NCI-H510A (cell line): ENCODE results near the gene COL4A6.

Experiments
- DNase-seq: peaks from one replicate; lab custom pipeline; 2025; lab: John Stamatoyannopoulos, UW

COL4A6 gene

DNA sequence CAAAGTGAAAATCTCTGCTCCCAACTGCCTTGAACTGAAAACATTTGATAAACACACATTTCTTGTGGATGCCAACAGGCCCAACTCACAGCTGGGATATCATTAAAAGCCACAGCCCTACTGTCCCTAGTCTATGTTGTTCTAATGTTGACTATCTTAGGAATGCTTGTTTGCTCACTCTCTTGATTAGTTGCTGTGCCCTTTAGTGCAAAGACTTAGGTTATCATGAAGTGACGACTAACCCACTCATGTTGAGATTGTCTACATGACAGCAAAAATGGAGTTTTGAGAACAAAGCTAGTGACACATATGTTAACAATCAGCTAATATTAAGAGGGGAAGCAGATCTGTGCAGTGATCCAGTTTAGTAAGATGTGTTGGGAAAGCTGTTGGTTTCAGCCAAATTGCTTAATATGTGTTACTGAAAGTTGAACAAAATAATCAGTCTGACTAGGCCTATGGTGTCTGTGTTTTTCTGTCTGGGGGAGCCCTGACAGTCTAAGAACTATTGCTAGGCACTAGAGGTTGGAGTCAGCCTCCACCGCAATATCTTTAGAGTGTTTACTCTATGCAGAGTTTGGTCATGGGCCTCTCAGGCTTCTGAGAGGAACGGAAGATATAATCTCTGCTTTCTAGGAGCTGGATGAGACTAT, 221.2 kb downstream of the COL4A6 start:
- DNase-seq, result no peak

- DNase-seq, result no peak
Observed at GRCh38 chrX:108216405-108216804, 221.8 kb downstream of the COL4A6 start.

DNA sequence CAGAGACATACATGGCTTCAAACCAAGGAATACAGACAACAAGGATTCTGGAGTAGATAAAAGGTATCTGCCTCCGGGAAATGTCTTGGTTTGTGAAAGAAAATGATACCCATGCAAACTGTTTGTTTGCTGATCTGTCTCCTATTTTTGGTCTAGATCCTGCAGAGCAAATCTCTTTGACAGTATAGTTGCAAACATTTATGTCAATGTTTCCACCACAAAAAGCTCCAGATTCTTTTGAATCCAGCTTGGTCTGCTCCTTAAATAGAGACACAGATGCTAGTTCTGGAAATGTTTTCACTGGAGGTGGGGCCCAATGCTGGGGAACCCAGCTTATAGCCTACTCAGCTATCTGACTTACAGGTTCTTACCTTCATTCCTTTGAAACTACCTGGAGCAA, 226.9 kb downstream of the COL4A6 start:
- no peak for DNase-seq

GRCh38 chrX:108209006-108209554, 229.1 kb downstream of the COL4A6 start:
- DNase-seq, result no peak

DNA sequence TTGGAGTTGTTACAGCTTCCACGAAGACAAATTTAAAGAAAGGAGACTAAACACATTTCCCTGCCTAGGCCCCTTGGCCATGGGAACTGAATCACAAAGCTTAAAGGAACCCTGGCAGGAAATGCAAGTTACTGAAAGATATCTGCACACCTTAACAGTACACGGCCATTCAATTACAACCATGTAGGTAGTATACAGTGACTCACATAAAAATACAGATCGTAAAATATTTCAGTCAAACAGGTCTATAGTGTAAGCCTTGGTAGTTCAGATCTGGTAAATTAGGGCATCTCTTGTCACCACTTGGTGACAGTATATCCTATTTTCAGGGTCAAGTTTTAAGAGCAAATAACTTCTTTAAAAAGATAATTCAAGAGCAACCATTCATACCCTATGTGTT, 234.7 kb downstream of the COL4A6 start:
- DNase-seq, result no peak

GRCh38 chrX:108199691-108200090, 238.5 kb downstream of the COL4A6 start:
- DNase-seq, result no peak

DNA sequence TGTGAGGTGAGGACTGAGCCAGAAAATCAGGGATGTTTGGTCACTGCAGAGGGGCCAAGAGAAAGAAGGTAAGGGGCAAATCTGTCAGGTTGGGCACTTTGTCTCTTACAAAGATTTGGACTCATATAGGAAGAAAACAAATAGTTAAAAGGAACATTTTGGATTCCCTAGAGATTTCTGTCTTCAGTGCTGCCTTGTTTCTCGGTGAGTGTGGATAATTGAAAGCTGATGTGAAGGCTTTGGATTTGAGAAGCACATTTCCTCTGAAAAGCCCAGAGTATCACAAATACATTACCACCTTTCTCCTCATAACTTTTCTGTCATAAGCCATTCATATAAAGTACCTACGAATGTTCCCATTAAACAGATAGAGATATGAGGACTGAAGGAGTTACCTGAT, 239.2 kb downstream of the COL4A6 start:
- DNase-seq, result no peak

- no peak for DNase-seq
Observed at GRCh38 chrX:108198420-108198819, 239.8 kb downstream of the COL4A6 start.

DNA sequence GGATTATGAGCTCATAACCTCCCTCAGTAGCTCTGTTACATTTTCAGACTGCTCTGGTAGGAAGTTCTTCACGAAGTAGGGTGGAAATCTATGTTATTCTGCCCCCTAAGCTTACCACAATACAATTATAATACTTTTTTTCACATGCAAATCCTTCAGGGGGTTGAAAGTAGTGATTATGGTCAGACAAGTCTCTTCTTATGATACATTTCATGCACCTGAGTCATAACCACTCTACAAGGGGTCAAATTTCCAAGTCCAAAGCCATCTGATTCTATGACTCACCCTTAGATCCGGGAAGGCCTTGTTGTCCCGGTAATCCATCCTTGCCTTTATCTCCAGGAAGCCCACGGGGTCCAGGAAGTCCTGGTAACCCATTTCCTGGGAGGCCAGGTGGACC, 251.4 kb downstream of the COL4A6 start:
- DNase-seq, result no peak

GRCh38 chrX:108178143-108178498, 260.1 kb downstream of the COL4A6 start:
- no peak for DNase-seq

GRCh38 chrX:108177351-108178142, 260.7 kb downstream of the COL4A6 start:
- no peak for DNase-seq

DNA sequence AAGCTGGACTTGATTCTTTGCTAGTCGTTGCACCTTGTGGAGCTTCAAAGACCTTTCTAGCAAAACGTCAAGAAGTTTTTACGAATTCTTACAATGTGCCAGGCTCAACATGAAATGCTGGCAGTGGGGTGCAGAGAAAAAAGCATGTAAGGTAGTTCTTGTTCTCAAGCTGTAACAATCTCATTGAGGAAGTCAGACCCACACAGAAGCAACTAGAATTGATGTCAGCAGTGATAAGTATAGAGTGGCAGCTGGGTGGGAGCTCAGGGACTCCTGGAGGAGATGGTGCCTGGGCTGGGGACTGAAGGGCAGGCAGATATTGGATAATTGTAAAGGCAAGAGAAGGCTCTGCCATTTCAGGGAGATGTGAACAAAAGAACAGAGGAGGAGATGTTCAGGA, 264.3 kb downstream of the COL4A6 start:
- DNase-seq, result no peak

DNA sequence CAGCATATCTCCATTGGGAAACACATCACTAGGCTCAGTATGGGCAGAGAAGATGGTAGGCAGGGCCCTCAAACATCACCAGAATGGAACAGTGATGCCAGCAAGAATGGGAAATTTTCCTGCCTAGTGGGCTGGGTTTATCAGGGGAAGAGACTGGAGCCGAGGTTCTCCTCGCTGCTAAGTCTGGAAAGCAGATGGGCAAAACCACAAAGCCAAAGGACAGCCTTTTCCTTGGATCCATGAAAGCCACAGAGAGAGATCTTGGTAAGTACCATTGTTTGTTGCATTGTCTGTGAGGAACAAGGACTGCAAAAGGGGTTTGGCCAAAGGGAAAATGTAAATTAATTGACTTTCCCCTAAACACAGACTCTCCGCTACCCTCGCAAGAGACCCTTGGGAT, 266.6 kb downstream of the COL4A6 start:
- no peak for DNase-seq

GRCh38 chrX:108169768-108170167, 268.5 kb downstream of the COL4A6 start:
- no peak for DNase-seq

GRCh38 chrX:108168961-108169740, 269.1 kb downstream of the COL4A6 start:
- DNase-seq, result no peak

DNA sequence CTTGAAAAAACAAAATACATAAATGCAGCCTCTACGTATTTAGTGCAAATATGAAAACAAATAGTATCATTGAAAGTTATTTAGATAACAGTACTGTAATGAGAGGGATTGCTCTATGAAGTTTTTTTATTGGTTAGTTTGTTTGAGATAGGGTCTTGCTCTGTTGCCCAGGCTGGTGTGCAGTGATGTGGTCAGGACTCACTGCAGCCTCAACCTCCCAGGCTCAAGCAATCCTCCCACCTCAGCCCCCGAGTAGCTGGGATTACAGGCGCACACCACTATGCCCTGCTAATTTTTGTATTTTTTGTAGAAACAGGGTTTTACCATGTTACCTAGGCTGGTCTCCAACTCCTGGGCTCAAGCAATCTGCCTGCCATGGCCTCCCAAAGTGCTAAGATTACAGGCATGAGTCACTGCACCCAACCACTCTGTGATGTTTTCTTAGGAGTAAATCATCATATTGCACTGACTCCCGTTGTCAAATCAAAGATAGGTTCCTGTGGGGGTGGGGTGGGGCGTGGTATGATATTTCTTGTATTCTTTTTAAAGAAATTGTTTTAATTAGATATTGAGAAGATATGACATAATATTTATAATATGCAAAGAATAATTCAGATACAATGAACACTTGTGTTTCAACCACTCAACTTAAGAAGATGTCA, 270.9 kb downstream of the COL4A6 start:
- DNase-seq, result no peak

GRCh38 chrX:108165383-108166111, 272.7 kb downstream of the COL4A6 start:
- peak; percentile 0 for DNase-seq

DNA sequence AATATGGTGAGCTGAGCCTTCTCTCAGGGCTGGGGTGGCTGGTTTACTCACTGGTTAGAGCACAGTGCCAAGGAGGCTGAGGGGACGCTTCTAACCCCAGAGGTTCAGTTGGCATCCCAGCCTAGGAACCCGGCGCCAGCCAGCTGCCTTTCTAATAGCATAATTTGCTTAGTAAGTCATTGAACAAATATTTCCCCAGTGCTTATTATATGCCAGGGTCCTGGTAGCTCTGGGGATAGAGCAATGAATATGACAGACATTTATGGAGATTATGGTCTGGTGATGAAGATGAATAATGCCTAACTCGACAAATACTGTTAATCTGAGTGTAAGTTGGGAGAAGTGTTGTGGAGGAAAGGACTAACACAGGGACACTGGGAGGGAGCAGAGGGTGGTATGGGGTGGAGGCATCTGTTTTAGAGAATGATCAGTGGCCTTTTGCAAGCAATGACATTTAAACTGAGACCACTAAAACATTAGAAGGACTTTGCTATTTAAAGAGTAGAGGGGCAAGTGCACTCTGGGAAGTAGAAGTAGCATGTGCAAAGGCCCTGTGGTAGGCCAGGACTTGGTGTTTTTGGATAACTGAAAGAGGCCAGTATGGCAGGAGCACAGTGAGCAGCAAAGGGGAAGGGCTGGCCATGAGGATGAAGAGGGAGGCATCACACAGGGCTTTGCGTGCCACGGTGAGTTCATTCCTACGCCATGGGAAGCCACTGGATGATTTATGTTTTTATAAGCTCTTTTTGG, 274.7 kb downstream of the COL4A6 start:
- no peak for DNase-seq

GRCh38 chrX:108162265-108162664, 276.0 kb downstream of the COL4A6 start:
- DNase-seq, result no peak

DNA sequence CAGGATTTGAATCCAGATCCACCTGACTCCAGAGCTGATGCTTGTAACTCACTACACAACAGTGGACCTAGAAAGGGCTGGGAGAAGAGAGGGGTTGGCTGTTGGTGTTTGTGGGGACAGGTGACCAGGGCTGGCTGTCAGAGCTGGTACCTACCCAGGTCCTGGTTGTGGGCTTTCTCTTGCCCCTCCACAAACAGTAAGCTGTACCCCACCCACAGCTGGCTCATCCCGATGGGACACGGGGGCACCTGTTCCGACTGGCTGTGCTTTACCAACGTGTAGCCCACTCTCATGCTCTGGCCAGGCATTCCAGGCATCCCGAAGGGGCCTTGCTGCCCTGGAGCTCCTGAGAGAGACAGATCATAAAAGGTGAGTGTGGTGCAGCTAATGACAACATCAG, 277.9 kb downstream of the COL4A6 start:
- DNase-seq, result no peak
